ENCODE data around the gene ZNF213. TPM values are rescaled to one million over a fixed set of nuclear protein-coding genes. Genes with fewer than 3 reads are reported as not detected.

The ZNF213 gene
- total RNA-seq, 1 experiment from 2014 or later, result 12.3 TPM

DNA sequence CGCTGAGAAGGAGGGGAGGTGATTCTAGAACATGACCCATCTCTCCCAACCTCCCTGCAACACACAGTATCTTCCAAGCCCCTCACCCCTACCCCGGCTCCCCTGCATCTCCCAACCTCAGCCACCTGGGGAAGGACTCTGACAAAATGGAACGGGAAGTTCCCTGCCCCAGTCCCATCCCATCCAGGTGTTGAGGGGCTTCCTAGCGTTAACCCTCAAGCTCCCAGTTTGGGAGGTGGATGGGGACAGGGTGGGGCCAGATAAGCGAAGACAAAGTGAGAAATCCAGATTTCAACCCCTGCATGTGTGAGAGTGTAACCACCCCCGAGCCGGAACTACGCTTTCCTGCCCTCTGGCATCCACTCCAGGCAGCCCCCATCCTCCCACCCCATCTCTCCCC lies 37.6 kb upstream of the ZNF213 start:
- H3K4me3 ChIP-seq (ENCODE audit: low read depth in 2 of 2, low read length in 2 of 2), result no peak overlapping the region
- H3K9me3 ChIP-seq (ENCODE audit: control insufficient read depth, insufficient read depth, low read depth, low read length), result no peaks in the 10 kb centered on the region
- no peak overlapping the region for H3K27ac ChIP-seq (ENCODE audit: low read length)
- peaks cover 5% of the 10 kb centered on the region for H3K4me1 ChIP-seq (ENCODE audit: control insufficient read depth, insufficient read depth, low read length)
- no peaks in the 10 kb centered on the region for H3K27me3 ChIP-seq (ENCODE audit: control insufficient read depth, insufficient read depth, low read length)
- intact Hi-C loops (cut with micrococcal nuclease; ENCODE audit: unreplicated experiment) (no loop called here), in situ Hi-C loops (cut with HindIII; ENCODE audit: low pct_unique_long_range_greater_than_20kb, low sequenced_read_pairs) (no loop called here)
- no peak for TF ChIP-seq SIN3A (IDR thresholded peaks at IDR 0.05; ENCODE audit: borderline replicate concordance, insufficient read depth, low read depth, low read length)
- TF ChIP-seq TCF7L2 (IDR thresholded peaks at IDR 0.05; ENCODE audit: low read depth, low read length), result no peak
- TF ChIP-seq, protein P1, sequence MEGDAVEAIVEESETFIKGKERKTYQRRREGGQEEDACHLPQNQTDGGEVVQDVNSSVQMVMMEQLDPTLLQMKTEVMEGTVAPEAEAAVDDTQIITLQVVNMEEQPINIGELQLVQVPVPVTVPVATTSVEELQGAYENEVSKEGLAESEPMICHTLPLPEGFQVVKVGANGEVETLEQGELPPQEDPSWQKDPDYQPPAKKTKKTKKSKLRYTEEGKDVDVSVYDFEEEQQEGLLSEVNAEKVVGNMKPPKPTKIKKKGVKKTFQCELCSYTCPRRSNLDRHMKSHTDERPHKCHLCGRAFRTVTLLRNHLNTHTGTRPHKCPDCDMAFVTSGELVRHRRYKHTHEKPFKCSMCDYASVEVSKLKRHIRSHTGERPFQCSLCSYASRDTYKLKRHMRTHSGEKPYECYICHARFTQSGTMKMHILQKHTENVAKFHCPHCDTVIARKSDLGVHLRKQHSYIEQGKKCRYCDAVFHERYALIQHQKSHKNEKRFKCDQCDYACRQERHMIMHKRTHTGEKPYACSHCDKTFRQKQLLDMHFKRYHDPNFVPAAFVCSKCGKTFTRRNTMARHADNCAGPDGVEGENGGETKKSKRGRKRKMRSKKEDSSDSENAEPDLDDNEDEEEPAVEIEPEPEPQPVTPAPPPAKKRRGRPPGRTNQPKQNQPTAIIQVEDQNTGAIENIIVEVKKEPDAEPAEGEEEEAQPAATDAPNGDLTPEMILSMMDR (IDR thresholded peaks at IDR 0.05), result no peak
- no peak for TF ChIP-seq POLR2AphosphoS5 (IDR thresholded peaks at IDR 0.05; ENCODE audit: low read depth, low read length)
- ChIA-PET POLR2A (interaction anchor here (0.5 kb wide), 1 partner anchor 25 kb away, joined by 13 read pairs; no protein-coding TSS in a partner anchor), CTCF (interaction anchor here (1.1 to 1.5 kb wide), 2 partner anchors 10 to 39 kb away, joined by 3 to 4 read pairs; no protein-coding TSS in a partner anchor)
- H3K36me3 ChIP-seq (ENCODE audit: control insufficient read depth, insufficient read depth, low read length), result no peaks in the 10 kb centered on the region
- DNase-seq (ENCODE audit: low read depth, low spot score) (no peak), ATAC-seq (no peak)
- BruUV-seq (replicated peaks), result no TSS peak

DNA sequence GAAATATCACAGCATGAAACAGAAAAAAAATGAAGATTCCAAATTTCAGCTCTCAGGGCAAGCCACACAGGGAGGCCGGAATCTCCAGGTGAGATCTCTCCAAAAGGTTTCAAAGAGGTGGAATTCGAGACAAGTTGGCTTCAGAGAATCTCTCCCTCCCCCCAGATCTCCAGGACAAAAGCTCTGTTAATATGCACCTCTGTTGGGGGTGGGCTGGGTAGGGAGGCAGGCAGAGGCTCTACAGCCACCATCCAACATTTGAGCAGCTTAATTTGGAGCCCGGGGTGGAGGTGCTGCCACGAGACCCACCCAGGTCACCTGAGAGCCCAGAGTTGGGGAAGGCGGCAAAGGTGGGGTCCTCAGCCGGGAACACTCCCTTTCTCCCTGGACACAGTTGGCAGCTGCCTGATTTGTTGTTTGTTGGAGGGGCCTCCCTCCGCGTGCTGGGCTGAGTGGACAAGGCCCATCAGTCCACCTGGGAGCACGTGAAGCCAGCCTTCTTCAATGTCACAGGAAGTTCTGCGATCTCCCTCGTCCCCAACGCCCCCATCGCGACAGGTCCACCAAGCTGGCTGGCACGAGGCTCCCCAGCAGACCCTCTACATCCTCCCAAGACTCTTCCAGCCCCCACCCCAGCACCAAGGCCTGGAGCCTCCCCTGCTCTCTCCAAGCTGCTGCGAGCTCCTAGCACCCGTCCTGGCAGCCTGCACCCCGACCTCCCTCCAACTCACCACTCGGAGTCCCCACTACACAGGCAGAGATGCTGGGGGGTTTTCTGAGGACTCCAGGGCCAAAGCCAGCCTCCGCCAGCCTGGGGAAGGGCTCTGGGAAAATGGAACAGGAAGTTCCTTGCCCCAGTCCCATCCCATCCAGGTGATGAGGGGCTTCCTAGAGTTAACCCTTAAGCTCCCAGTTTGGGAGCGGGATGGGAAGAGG lies 36.1 kb upstream of the ZNF213 start, which contains the start of gene ZSCAN10:
Gene ZSCAN10 (minus strand): TSS at position 836 of the 936 bp plus-strand sequence. CDS start 6,357 bp downstream, outside the sequence.
- intact Hi-C loops (cut with micrococcal nuclease; ENCODE audit: unreplicated experiment) (no loop called here), in situ Hi-C loops (cut with HindIII; ENCODE audit: low pct_unique_long_range_greater_than_20kb, low sequenced_read_pairs) (no loop called here)
- CTCF ChIA-PET, result interaction anchor here (0.6 to 1.5 kb wide), 5 partner anchors 12 to 1082 kb away, joined by 3 to 5 read pairs (median 4); no protein-coding TSS in a partner anchor
- TF ChIP-seq, protein P1 (IDR thresholded peaks at IDR 0.05), result no peak
- no peak for ATAC-seq
- no peaks in the 10 kb centered on the region for H3K36me3 ChIP-seq (ENCODE audit: control insufficient read depth, insufficient read depth, low read length)
- H3K27ac ChIP-seq (ENCODE audit: low read length), result peak within 1 kb of the TSS; percentile 48; the same call in 1 of the 2 replicates
- no peak for DNase-seq (ENCODE audit: low read depth, low spot score)
- no peaks in the 10 kb centered on the region for H3K9me3 ChIP-seq (ENCODE audit: control insufficient read depth, insufficient read depth, low read depth, low read length)
- POLR2A ChIA-PET, result no interaction called here
- H3K27me3 ChIP-seq (ENCODE audit: control insufficient read depth, insufficient read depth, low read length), result no peaks in the 10 kb centered on the region
- H3K4me1 ChIP-seq (ENCODE audit: control insufficient read depth, insufficient read depth, low read length), result peaks cover 5% of the 10 kb centered on the region
- peak within 1 kb of the TSS; percentile 7 to 49; a peak in 3 of 4 replicates for H3K4me3 ChIP-seq (ENCODE audit: low read depth in 2 of 2, low read length in 2 of 2)
- BruUV-seq (replicated peaks), result no TSS peak

GRCh38 chr16:3099395-3099731 lies 35.5 kb upstream of the ZNF213 start:
- Histone ChIP-seq H3K27ac (ENCODE audit: low read length) (no peak overlapping the region), H3K4me1 (ENCODE audit: control insufficient read depth, insufficient read depth, low read length) (peaks cover 5% of the 10 kb centered on the region), H3K36me3 (ENCODE audit: control insufficient read depth, insufficient read depth, low read length) (no peaks in the 10 kb centered on the region), H3K27me3 (ENCODE audit: control insufficient read depth, insufficient read depth, low read length) (no peaks in the 10 kb centered on the region), H3K9me3 (ENCODE audit: control insufficient read depth, insufficient read depth, low read depth, low read length) (no peaks in the 10 kb centered on the region), H3K4me3 (ENCODE audit: low read depth in 2 of 2, low read length in 2 of 2) (no peak overlapping the region; a peak in 1 of 4 replicates)
- intact Hi-C loops (cut with micrococcal nuclease; ENCODE audit: unreplicated experiment) (no loop called here), in situ Hi-C loops (cut with HindIII; ENCODE audit: low pct_unique_long_range_greater_than_20kb, low sequenced_read_pairs) (no loop called here)
- DNase-seq (ENCODE audit: low read depth, low spot score), result no peak
- TF ChIP-seq, protein P1 (IDR thresholded peaks at IDR 0.05), result no peak
- POLR2A ChIA-PET, result no interaction called here
- BruUV-seq (replicated peaks), result no TSS peak
- ATAC-seq, result no peak
- CTCF ChIA-PET, result no interaction called here

Data from Panc1 (cell line).